ENCODE measurements around the gene C22orf23.
A peak's percentile ranks its signal among the peaks of the same experiment; 100 is the strongest.
"Not testable (repeated sequence)": the region's sequence is repeated elsewhere in the genome, so short reads cannot be mapped to it uniquely, and the experiment has no call there.

C22orf23 gene

DNA sequence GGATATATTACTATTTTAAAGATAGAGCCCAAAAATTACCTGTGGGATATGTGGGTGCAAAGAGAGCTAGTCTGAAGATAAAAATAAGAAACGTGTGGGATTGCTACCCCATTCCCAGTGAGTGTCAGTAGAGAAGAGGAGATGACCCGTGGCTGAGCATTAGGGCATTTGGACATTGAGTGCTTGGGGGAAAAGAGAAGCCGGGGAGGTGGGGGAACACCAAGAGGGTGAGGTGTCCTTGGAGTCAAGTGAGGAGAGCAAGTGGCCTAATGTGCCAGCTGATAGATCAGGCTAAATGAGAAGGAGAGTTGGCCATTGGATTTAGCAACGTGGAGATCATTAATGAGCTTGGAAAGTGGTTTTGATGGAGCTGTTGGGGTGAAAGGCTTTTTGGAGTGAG is 1.3 kb upstream of the C22orf23 start:
- DNase-seq (ENCODE audit: low read depth) = no peak

DNA sequence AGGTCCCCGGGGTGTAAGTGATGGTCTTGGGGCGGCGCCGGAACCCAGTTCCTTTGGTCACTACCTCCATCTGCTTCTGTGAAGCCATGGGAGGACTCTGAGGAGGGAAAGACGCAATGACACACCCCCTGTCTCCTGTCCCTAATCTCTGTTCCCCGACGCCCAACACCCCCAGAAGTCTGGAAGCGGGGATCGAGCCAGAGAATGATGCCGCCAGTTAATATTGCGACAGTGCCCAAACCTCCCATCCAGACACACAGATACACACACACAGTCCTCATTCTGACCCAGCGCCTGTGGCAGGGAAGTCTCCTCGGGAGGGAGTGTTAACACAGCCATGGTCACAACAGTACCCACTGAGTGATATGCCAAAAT is 352 bp downstream of the C22orf23 start:
- DNase-seq (ENCODE audit: low read depth) = no peak

DNA sequence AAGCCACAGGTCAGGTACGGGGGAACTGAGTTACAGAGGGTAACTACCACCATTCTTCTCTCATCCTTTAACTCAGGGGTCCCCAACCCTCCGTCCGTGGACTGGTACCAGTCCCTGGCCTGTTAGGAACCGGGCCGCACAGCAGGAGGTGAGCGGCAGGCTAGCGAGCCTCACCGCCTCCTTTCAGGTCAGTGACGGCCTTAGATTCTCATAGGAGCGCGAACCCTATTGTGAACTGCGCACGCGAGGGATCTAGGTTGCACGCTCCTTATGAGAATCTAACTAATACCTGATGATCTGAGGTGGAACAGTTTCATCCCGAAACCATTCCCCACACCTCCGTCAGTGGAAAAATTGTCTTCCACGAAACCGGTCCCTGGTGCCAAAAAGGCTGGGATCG is 772 bp downstream of the C22orf23 start:
- DNase-seq (ENCODE audit: low read depth) = not testable (repeated sequence)

DNA sequence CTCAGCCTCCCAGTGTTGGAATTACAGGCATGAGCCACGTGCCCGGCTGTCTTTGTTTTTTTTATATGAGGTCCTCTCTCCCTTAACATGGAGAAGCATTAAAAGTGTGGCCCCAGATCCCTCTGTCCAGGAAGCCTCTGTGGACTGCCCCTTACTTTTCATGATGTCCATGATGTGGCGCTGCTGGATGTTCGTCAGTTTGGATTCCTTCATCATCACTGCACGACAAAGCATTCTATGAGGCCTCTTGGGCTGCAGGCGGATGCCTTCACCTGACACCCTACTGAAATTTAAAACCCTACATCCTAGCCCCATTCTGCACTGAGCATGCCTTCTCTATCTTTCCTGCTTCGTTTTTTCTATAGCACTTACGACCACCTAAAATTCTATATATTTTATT is 2.1 kb downstream of the C22orf23 start:
- DNase-seq (ENCODE audit: low read depth) = no peak

DNA sequence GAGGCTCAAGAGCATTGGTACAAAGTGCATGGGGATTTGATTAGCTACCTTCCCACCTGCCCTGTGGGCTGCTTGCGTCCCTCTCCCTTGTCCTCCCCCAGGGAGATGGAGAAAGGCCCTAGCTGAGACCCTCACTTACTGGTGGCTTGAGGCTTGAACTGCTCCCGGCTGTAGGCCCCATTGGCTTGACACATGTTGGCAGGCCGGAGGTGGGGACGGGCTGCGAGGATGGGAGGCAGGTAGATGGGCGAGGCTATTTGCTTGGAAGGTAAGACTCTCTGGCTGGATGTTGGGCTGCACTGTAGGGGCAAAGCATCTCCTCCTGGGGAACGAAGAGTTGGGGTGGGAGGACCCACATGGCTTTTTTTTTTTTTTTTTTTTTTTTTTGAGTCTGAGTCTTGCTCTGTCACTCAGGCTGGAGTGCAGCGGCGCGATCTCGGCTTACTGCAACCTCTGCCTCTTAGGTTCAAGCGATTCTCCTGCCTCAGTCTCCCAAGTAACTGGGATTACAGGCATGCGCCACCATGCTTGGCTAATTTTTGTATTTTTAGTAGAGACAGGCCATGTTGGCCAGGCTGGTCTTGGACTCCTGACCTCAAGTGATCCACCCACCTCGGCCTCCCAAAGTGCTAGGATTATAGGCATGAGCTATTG is 6.1 kb downstream of the C22orf23 start:
- DNase-seq (ENCODE audit: low read depth) = not testable (repeated sequence)

DNA sequence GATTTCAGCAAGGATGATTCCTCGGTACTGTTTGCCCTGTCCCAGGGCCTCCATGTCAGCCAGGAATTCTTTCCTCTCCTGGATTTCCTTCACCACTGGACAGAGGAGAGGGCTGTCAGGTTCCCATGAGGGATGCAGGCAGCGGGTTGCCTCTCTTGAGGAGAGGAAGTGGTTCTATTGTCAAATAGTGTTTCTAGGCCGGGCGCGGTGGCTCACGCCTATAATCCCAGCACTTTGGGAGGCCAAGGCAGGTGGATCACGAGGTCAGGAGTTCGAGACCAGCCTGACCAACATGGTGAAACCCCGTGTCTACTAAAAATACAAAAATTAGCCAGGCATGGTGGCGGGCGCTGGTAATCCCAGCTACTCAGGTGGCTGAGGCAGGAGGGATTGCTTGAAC is 9.0 kb downstream of the C22orf23 start:
- DNase-seq (ENCODE audit: low read depth) = not testable (repeated sequence)

DNA sequence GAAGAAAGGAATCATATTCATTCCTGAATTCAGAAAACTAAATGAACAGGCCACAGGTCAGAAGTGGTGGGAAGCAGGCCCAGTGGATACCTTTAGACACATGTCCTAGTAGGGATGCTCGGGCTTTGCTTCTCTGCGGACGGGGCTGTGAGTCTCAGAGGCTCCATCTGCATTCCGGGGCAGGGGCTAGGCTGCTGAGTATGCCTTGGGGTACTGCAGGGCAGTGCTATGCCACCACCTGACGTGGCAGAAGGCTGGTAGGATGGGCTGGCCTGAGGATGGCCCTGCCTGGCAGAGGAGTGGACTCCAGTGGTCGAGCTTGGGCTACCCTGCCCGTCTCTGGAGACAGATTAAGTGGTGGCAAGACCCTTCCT is 9.6 kb downstream of the C22orf23 start:
- DNase-seq (ENCODE audit: low read depth) = no peak

DNA sequence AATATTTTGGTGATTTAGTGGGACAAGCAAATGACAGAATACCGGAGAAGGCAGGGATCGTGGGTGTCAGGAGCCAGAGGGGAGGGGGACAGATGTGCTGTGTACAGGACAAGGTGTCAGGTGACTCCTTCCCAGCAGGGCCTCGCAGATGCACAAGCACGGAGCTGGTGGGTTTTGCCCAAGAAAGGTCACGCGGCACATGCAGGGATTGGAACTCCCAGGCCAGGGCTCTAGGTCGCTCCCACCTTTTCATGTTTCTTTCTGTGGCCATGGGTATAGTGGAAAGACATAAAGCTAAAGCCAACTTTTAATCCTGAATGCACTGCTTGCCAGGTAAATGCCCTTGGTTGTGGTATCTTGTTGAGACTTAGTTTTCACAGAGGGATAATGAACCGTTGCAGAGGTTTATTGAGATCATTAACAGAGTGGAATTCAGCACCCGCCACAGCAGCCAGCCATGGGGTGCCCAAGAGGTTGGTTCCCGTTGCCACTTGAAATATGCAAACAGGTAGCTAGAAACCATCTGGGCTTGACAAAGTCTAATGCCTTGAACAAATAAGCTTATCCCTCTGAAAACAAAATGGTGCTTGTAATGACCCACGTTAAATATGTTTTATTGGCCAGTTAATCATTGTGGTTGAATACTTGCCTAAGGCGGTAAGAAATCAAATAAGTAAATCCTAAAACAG is 10.1 kb downstream of the C22orf23 start:
- DNase-seq (ENCODE audit: low read depth) = no peak

DNA sequence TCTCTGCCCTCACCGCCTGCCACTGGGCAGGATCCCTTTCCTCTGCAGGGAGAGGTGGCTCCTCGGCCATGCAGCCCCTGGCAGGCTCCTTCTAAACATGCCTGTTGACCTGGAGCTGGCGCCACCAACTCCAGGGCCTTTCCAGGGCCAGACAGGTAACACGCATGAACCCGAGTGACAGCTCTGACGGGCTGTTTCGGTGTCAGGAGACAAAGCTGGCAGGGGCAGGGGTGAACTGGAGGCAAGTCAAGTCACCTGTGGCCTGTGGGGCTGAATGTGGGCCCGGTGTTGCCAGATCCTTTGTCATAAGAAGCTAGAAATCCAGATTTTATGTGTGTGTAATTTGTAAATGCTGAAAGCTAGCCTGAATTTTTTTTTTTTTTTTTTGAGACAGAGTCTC is 11.3 kb downstream of the C22orf23 start:
- DNase-seq (ENCODE audit: low read depth) = no peak

DNA sequence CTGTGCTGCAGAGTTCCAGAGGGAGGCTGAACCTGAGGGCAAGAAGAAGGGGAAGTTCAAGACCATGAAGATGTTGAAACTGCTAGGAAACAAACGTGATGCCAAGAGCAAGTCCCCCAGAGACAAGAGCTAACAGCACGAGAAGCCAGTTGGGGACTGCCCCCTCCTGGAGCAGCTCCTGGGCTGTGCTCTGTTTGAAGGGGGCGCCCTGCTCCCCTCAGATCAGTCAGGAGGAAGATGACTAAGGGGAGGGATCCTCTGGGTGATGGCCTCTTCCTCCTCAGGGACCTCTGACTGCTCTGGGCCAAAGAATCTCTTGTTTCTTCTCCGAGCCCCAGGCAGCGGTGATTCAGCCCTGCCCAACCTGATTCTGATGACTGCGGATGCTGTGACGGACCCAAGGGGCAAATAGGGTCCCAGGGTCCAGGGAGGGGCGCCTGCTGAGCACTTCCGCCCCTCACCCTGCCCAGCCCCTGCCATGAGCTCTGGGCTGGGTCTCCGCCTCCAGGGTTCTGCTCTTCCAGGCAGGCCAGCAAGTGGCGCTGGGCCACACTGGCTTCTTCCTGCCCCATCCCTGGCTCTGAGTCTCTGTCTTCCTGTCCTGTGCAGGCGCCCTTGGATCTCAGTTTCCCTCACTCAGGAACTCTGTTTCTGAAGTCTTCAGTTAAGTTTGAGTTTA is 12.6 kb downstream of the C22orf23 start:
- DNase-seq (ENCODE audit: low read depth) = no peak

DNA sequence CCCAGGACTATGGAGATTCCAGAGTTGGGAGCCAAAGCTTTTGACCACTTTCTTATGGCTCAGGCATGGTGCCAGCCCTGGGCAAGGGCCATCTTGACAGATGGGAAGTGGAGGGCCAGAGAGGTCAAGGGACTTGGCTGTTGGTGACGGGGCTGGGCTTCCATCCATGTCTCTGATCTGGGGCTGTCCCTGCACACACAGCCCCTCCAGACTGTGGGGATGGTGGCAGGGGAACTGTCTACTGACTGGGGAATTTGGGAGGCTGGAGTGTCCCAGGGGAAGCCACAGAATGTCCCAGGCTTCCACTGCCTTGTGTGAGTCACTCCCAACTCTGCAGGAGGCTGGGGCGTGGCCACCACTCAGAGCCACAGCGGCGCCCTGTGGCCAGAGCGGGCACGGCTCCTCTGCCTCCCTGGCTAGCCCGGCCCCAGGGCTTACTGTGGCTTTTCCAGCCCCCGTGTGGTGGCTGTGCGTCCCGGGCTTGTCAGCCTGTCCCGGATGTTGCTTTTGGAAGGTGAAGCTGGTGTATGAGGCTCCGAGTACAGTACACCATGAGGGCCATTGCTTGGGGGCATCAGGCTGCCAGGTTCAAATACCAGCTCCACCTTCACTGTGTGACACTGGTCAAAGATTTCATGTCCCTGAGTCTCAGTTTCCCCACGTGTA is 19.6 kb downstream of the C22orf23 start:
- DNase-seq (ENCODE audit: low read depth) = peak; percentile 82

DNA sequence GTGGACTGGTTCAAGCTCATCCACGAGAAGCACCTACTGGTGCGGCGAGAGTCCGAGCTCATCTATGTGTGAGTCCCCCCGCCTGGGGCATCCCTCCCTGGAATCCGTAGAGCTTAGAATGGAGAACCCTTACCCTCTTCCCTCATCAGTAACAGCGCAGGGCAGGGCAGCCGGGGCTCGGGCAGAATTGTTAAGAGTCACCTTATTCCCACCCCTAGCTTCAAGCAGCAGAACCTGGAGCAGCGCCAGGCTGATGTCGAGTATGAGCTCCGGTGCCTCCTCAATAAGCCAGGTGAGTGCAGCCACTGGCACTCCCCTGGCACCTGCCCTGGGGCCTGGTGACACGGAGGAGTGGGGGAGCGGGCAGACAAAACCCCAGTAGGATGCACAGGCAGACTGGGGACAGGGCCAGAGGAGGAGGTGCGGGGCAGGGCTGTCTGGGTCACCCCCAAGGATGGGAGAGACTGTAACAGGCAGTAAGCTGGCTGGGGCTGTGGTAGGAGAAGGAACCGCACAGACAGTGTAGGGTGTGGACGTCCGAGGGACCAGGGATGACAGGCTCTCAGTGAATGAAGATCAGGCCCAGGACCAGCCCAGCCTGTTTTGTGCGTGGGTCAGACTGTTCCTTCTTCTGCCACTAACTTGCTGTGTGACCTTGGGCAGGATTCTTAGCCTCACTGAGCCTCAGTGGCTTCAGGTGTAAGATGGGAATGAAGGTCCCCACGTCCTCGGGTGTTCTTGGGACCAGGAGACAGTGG is 20.4 kb downstream of the C22orf23 start:
- no peak for DNase-seq (ENCODE audit: low read depth)

DNA sequence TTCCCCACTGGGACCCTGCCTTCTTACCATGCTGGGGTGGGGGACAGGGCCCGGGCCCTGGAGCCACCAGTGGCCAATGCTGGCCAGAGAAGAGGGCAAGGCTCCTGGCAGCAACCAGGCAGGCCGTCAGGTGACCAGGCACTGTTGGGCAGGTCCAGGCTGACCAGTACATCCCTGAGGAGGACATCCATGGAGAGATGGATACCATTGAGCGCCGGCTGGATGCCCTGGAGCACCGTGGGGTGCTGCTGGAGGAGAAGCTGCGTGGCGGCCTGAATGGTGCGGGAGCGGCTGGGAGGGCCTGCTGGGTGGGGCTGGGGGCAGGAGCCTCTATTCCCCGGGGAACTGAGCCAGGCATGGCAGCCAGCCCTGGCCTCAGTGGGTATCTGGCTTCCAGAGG is 21.0 kb downstream of the C22orf23 start:
- no peak for DNase-seq (ENCODE audit: low read depth)

DNA sequence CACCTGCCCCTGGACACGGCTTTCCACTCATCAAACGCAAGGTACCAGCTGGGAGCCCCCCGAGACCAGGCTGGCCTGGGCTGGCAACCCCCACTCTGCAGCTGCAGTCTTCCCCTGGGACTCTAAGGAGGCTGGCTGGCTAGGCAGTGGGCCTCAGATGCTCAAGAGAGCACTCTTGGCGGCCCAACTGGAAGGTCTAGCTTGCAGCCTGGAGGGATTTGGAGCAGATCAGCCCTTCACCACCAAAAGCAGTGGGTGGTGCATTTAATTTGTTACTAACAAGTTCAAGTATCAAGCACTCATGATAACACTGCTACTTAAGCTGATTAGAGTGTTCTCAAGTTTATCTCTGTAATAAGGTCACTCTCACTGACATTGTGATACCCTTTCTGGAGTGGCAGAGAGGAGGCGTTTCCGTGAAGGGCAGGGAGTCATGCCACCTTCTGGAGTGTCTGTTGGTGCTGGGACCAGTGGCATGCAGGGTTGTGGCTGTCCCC is 21.5 kb downstream of the C22orf23 start:
- no peak for DNase-seq (ENCODE audit: low read depth)

DNA sequence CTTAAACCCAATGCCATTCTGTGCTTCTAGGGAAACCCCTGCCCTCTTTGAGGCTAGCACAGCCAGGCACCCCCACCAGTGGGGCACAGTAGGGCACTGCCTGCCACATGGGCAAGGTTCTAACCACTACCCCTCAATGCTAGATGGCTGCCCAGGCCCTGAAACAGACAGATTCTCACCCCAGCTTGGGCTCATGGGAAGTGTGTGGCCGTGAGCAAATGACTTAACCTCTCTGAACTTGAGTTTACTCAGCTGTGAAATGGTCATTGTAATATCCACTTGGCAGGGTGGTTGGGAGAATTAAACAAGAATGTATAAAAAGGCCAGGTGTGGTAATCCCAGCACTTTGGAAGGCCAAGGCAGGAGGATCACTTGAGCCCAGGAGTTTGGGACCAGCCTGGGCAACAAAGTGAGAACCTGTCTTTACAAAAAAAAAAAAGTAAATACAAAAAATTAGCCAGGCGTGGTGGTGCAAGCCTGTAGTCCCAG is 22.4 kb downstream of the C22orf23 start:
- no peak for DNase-seq (ENCODE audit: low read depth)

DNA sequence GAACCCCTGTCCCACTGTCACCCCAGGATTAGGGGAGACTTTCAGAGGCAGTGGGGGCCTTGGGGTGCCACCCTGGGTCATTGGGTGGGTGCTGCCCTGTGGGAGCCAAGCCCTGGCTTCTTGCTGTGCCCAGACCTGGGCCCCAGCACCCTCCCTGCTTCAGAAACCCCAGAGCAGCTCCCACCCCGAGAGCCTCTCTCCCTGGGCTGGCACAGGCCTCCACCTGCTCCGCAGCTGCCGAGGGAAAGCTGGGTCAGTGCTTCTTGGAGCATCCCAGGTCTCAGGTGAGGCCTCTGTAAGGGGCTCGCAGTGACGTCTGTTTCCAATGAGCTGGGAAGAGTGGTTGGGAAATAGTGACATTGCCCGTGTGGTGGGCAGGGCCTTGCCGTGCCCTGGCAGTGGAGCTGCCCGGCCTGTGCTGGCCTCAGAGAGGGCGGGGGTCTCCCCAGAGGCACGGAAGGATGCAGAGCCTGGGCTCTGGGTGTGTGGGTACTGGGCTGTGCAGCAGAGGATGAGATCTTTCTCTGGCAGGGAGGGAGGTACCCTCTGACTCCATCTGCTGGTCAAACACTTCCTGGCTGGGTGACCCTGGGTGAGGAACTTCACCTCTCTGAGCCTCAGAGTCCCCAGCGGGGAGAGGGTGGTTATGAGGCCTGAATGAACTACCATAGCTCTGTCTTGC is 23.0 kb downstream of the C22orf23 start:
- DNase-seq (ENCODE audit: low read depth) = no peak

DNA sequence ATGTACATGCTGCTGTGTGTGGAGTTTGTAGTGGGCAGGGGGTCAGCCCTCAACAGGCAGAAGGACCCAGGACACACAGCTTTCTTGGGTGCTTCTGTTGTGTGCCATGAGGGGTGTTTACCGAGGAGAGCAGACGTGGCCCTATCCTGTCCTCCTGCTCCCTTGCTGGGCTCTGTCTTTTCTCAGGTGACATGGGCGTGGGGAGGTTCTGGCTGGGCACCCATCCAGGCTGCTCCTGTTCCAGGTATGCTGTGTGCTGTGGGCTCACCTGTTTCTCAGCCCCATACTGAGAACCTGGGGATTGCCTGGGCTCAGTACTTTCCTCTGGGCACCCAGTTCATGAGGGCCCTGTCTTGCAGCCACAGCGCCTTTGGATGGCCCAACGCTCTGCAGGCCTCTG is 24.0 kb downstream of the C22orf23 start:
- no peak for DNase-seq (ENCODE audit: low read depth)

DNA sequence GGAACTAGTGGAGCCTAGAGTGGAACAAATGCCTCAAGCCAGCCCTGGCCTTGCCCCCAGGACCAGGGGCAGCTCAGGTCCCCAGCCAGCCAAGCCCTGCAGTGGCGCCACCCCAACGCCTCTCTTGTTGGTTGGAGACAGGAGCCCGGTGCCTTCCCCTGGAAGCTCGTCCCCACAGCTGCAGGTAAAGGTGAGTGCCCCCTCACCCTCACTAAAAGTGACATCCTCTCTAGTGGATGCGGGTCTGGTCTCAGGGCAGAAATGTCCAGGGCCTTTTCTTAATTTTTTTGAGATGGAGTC is 25.8 kb downstream of the C22orf23 start:
- DNase-seq (ENCODE audit: low read depth) = no peak

DNA sequence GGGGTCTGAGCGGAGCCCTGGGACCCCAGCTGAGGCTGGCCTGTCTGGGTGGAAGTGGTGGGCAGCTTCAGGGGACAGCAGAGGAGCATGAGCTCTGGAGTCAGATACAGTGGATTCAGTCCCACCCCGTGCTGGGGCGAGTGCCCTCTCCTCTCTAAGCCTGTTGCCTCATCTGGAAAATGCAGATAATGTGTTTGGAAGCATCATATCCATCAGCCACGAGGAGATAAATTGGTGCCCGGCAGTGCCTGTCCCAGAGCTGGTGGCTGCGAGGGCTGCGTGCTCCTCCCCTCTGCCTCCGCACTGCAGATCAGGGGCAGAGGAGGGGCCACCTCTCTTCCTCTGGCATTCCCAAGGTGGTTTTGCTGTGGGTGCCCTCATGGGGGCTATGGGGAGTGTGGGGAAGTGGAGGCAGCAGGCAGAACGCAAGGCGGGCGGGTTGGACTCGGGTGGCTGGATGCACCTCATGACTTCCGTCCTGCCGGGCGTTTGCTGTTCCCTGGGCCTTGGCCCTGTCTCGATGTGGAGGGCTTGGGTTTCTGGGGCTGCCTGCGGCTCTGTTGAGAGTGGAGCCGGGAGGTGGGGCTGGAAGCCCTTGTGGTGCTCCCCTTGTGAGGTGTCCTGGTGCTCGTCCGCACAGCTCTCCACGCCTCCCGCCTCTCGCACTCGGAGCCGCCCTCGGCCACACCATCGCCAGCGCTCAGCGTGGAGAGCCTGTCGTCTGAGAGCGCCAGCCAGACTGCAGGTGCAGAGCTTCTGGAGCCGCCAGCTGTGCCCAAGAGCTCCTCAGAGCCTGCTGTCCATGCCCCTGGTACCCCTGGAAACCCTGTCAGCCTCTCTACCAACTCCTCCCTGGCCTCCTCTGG is 26.4 kb downstream of the C22orf23 start:
- DNase-seq (ENCODE audit: low read depth) = no peak

DNA sequence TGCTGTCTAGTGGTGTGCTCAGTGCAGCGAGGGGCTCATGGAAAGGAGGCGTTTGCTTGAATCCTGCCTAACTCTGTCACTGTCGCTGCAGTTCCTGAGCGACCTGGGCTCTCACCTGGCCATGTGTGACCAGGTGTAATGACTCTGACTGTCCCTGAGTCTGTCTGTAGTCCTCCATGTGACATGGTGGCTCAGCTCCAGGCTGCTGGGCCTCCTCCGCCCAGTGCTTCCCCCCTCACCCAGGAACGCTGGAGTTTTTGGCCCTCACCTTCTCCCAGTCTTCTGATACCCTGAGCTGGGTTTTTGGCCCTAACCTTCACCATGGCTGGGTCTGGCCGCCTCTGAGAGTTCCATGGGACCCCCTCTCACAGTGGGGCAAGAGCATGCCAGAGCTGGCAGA is 27.0 kb downstream of the C22orf23 start:
- DNase-seq (ENCODE audit: low read depth) = no peak

DNA sequence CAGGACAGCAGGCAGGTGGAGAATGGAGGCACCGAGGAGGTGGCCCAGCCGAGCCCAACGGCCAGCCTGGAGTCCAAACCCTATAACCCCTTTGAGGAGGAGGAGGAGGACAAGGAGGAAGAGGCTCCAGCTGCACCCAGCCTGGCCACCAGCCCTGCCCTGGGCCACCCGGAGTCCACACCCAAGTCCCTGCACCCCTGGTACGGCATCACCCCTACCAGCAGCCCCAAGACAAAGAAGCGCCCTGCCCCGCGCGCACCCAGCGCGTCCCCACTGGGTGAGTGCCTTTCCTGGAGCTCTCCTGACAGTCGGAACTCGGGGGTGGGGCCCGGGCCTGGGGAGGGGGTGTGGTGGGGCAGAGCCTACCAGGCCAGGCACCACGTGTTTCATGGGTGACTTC is 27.6 kb downstream of the C22orf23 start:
- no peak for DNase-seq (ENCODE audit: low read depth)

Measured in activated T-cell treated with anti-CD3 and anti-CD28 coated beads for 24 hours (primary cell).